Measurements from ENCODE around the gene A1CF.
"Not testable (repeated sequence)": the region's sequence is repeated elsewhere in the genome, so short reads cannot be mapped to it uniquely, and the experiment has no call there.

The A1CF gene

GRCh38 chr10:50799595-50799994 is 85.8 kb downstream of the A1CF start:
- no peak for TF ChIP-seq CTCF (IDR thresholded peaks at IDR 0.05; ENCODE audit: low read depth, low read length, missing control alignments)
- H3K4me3 ChIP-seq (replicated peaks; ENCODE audit: low read depth, low read length) = no peak overlapping the region
- no peak for DNase-seq (ENCODE audit: extremely low read depth, low read depth)

GRCh38 chr10:50798297-50798696 is 87.1 kb downstream of the A1CF start:
- no peak for TF ChIP-seq CTCF (IDR thresholded peaks at IDR 0.05; ENCODE audit: low read depth, low read length, missing control alignments)
- no peak for DNase-seq (ENCODE audit: extremely low read depth, low read depth)
- no peak overlapping the region for H3K4me3 ChIP-seq (replicated peaks; ENCODE audit: low read depth, low read length)

DNA sequence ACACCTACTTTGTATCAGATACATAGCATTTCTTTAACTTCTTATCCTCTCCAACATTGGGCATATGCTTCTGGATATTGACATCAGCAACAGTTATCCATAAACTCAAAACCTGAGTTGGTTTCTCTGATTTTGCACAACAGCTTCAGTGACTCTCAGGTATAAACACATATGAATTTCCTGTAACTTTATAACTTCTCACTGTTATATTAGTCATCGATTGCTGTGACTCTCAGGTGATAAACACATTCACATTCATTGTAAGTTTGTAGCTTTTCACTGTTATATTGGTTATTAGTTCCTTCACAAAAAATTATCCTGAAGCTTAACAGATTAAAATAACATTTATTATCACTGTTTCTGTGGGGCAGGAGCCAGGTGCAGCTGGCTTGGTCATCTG is 88.7 kb downstream of the A1CF start:
- H3K4me3 ChIP-seq (replicated peaks; ENCODE audit: low read depth, low read length) = no peak overlapping the region
- DNase-seq (ENCODE audit: extremely low read depth, low read depth) = no peak

DNA sequence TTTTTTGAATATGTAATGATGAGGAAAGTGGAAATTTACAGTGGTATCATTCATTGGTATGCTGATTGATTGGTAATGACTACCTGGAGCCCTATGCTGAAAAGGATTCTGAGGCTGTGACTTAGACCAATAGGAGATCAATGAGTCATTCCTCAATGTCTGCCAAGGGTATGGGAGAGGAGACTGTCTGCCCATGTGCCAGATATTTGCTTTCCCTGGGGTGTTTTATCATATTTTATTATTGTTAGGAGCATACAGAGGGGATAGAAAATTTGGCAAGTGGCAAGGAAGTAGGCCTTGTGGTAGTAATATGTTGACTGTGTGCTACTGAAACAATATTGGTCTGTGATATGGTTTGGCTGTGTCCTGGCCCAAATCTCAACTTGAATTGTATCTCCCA is 90.9 kb downstream of the A1CF start:
- no peak overlapping the region for H3K4me3 ChIP-seq (replicated peaks; ENCODE audit: low read depth, low read length)
- no peak for TF ChIP-seq CTCF (IDR thresholded peaks at IDR 0.05; ENCODE audit: low read depth, low read length, missing control alignments)
- no peak for DNase-seq (ENCODE audit: extremely low read depth, low read depth)

More for the DNA sequence above, 88.7 kb downstream of the A1CF start:
- TF ChIP-seq CTCF (IDR thresholded peaks at IDR 0.05; ENCODE audit: low read depth, low read length, missing control alignments) = no peak

DNA sequence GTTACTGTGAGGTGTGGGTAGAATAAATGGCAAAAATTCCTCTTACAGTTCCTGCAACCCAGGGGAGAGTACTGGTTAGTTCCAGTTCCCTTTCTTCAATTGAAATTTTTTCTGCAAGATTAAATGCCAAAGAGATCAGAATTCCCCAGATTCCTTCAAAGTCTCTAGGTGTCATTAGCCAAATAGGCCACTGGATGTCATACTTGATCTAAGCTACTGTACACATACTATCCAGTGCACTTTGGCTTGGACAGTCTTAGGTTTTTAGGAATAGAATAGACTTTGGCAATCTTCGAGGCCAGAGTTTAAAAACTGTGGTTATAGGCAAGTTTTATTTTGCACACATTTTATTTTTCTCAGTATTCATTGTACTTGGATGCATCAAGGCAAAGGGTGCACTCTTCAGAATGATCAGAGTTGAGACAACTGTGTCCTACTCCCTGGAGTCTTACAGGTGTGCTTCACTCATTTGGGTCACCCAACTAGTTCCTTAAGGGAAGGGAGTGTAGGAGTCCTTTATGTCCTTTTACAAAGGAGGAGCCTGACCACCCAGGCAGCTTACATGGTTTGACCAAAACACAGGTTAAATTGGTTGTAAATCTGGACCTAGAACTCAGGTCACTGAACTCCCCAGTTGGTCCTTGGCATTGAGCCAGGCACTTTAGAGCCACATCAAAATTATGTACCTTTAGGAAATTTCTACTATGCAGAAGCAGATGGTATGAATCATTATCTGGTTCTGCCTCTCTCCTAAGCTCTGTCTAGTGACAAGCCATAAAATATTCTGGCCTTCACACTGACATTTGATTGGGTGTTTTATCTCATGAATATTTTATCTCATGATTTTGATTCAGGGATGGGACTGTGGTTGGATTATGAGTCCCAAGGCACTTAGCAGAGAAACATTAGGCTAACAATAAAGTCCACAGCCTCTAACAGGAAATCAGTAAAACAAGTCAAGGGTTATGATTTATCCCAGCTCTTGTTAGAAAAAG is 96.2 kb downstream of the A1CF start:
- no peak for DNase-seq (ENCODE audit: extremely low read depth, low read depth)
- no peak overlapping the region for H3K4me3 ChIP-seq (replicated peaks; ENCODE audit: low read depth, low read length)
- TF ChIP-seq CTCF (IDR thresholded peaks at IDR 0.05; ENCODE audit: low read depth, low read length, missing control alignments) = peak; percentile 44

DNA sequence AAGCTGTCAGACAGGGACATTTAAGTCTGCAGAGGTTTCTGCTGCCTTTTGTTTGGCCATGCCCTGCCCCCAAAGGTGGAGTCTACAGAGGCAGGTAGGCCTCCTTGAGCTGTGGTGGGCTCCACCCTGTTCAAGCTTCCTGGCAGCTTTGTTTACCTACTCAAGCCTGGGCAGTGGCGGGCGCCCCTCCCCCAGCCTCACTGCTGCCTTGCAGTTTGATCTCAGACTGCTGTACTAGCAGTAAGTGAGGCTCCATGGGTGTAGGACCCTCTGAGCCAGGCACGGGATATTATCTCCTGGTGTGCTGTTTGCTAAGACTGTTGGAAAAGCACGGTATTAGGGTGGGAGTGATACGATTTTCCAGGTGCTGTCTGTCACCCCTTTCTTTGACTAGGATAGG is 97.5 kb downstream of the A1CF start:
- DNase-seq (ENCODE audit: extremely low read depth, low read depth); H3K4me3 ChIP-seq (replicated peaks; ENCODE audit: low read depth, low read length): not testable (repeated sequence)

GRCh38 chr10:50782017-50782416 is 103.4 kb downstream of the A1CF start:
- not testable (repeated sequence) for DNase-seq (ENCODE audit: extremely low read depth, low read depth); H3K4me3 ChIP-seq (replicated peaks; ENCODE audit: low read depth, low read length)

GRCh38 chr10:50780036-50780435 is 105.4 kb downstream of the A1CF start:
- DNase-seq (ENCODE audit: extremely low read depth, low read depth); H3K4me3 ChIP-seq (replicated peaks; ENCODE audit: low read depth, low read length): not testable (repeated sequence)

GRCh38 chr10:50774868-50775267 is 110.6 kb downstream of the A1CF start:
- DNase-seq (ENCODE audit: extremely low read depth, low read depth); H3K4me3 ChIP-seq (replicated peaks; ENCODE audit: low read depth, low read length): not testable (repeated sequence)

DNA sequence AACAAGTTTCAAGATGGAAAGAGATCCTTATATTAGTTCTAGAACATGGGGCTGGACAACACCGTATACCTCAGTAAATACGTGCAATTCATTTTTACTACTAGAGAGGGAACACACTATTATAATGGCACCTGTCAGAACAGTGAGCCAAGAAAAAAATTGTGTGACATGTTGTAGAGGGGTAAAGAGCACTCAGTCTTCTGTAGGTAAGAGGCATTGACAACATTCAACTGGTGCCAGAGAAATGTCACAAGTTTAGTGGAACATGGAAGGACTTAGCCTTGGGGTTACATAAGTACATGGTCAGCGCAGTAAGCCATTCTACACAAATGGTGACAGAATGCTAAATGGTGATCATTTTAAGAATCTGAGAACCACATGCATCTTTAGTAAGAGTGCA is 113.4 kb downstream of the A1CF start:
- DNase-seq (ENCODE audit: extremely low read depth, low read depth); H3K4me3 ChIP-seq (replicated peaks; ENCODE audit: low read depth, low read length): not testable (repeated sequence)

- not testable (repeated sequence) for H3K4me3 ChIP-seq (replicated peaks; ENCODE audit: low read depth, low read length); DNase-seq (ENCODE audit: extremely low read depth, low read depth)
Observed at GRCh38 chr10:50766774-50767513, 118.5 kb downstream of the A1CF start.
